ENCODE measurements around the gene DIAPH3.
"Not testable (repeated sequence)": the region's sequence is repeated elsewhere in the genome, so short reads cannot be mapped to it uniquely, and the experiment has no call there.

DIAPH3 gene

DNA sequence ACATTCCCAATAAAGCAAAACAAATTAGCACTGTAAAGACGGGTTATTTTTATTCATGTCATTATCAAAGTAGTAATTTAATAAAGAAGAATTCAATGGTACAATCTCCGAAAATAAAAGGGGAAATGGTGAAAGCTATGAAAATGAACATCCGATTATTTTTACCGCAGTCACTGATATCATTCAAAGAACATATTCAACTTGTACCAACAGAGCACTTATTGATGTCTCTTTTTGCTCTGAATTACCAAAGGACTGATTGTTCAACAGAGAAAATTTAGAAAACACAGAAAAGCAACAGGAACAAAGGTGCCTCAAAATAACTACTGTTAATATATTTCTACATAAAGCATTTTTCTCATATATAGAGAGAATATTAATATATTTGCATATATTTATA, 119.4 kb downstream of the DIAPH3 start:
- no peak overlapping the region for H3K4me3 ChIP-seq (ENCODE audit: low read depth in 1 of 2, low read length in 2 of 2)
- H3K27me3 ChIP-seq (ENCODE audit: low read depth, low read length) = no peaks in the 10 kb centered on the region
- H3K4me1 ChIP-seq (ENCODE audit: control insufficient read depth in 1 of 2, insufficient read depth in 2 of 2, low read length in 2 of 2) = no peaks in the 10 kb centered on the region
- no peaks in the 10 kb centered on the region for H3K9me3 ChIP-seq (ENCODE audit: control insufficient read depth in 1 of 2, low read length in 2 of 2)
- no peak overlapping the region for H3K27ac ChIP-seq (ENCODE audit: low read length)
- no peaks in the 10 kb centered on the region for H3K36me3 ChIP-seq (ENCODE audit: control insufficient read depth in 1 of 2, insufficient read depth in 2 of 2, low read length in 2 of 2)

DNA sequence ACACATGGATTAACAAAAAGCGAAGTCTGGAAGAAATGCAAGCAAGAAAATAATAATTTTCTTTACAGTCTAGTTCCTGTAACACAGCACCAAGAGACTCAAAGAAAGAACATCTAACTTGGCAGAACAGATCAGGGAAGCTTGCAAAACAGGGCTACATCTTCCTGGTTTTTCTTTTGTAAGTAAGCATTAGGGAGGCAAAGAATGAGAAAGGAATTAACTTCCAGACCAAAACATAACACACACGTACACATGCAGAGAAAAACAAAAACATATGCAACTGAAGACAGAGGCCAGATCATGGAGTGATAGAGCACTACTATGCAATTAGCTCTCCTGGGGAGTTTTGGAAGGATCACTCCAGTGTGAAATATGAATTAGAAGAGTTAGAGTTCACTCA, 120.5 kb downstream of the DIAPH3 start:
- Histone ChIP-seq H3K27me3 (ENCODE audit: low read depth, low read length) (no peaks in the 10 kb centered on the region), H3K4me3 (ENCODE audit: low read depth in 1 of 2, low read length in 2 of 2) (no peak overlapping the region), H3K4me1 (ENCODE audit: control insufficient read depth in 1 of 2, insufficient read depth in 2 of 2, low read length in 2 of 2) (no peaks in the 10 kb centered on the region)

DNA sequence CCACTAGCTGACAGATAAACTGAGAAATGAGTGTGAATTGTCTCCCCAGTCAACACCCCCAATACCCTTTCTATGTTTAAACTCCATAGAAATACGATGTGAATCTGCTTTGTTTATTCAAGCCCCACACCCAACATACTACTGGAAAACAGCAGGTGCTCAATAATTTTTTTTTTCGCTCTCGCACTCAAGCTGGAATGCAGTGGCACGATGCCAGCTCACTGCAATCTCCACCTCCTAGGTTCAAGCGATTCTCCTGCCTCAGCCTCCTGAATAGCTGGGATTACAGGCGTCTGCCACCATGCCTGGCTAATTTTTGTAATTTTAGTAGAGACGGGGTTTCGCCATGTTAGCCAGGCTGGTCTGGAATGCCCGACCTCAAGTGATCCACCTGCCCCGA, 123.1 kb downstream of the DIAPH3 start:
- not testable (repeated sequence) for H3K9me3 ChIP-seq (ENCODE audit: control insufficient read depth in 1 of 2, low read length in 2 of 2); H3K27me3 ChIP-seq (ENCODE audit: low read depth, low read length); H3K4me3 ChIP-seq (ENCODE audit: low read depth in 1 of 2, low read length in 2 of 2); H3K4me1 ChIP-seq (ENCODE audit: control insufficient read depth in 1 of 2, insufficient read depth in 2 of 2, low read length in 2 of 2); H3K27ac ChIP-seq (ENCODE audit: low read length); H3K36me3 ChIP-seq (ENCODE audit: control insufficient read depth in 1 of 2, insufficient read depth in 2 of 2, low read length in 2 of 2)

More for the DNA sequence above, 120.5 kb downstream of the DIAPH3 start:
- H3K9me3 ChIP-seq (ENCODE audit: control insufficient read depth in 1 of 2, low read length in 2 of 2) = no peaks in the 10 kb centered on the region
- H3K36me3 ChIP-seq (ENCODE audit: control insufficient read depth in 1 of 2, insufficient read depth in 2 of 2, low read length in 2 of 2) = no peaks in the 10 kb centered on the region
- no peak overlapping the region for H3K27ac ChIP-seq (ENCODE audit: low read length)

DNA sequence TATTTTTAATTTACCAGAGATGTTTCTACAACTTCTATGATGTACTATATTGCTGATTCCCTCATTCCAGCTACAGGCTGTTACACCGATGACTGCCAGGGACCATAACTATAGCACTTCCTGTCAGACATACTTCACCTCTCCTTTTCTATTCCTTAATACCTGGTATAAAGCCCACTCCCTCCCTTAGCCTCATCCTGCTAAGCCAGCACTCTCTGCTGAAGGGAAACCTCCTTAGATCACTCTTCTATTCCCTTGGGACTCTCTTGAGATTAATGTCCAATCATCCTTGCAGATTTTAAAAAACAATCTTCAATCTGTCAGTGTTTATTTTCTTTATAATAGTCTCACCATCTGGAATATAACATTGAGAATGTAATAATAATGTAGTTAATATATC, 127.9 kb downstream of the DIAPH3 start:
- H3K9me3 ChIP-seq (ENCODE audit: control insufficient read depth in 1 of 2, low read length in 2 of 2) = no peaks in the 10 kb centered on the region
- H3K36me3 ChIP-seq (ENCODE audit: control insufficient read depth in 1 of 2, insufficient read depth in 2 of 2, low read length in 2 of 2) = no peaks in the 10 kb centered on the region
- H3K4me1 ChIP-seq (ENCODE audit: control insufficient read depth in 1 of 2, insufficient read depth in 2 of 2, low read length in 2 of 2) = no peaks in the 10 kb centered on the region
- no peaks in the 10 kb centered on the region for H3K27me3 ChIP-seq (ENCODE audit: low read depth, low read length)
- H3K27ac ChIP-seq (ENCODE audit: low read length) = no peak overlapping the region
- no peak overlapping the region for H3K4me3 ChIP-seq (ENCODE audit: low read depth in 1 of 2, low read length in 2 of 2)

DNA sequence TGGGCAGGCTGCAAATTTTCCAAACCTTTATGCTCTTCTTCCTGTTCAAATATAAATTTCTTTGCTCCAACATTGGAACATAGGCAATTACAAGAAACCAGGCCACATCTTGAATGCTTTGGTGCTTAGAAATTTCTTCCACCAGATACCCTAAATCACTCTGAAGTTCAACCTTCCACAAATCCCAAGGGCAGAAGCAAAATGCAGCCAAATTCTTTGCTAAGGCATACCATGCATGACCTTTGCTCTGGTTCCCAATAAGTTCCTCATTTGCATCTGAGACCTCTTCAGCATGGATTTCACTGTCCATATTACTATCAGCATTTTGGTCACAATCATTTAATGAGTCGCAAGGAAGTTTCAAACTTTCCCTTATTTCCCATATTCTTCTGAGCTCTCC, 130.9 kb downstream of the DIAPH3 start:
- no peaks in the 10 kb centered on the region for H3K9me3 ChIP-seq (ENCODE audit: control insufficient read depth in 1 of 2, low read length in 2 of 2)
- H3K4me1 ChIP-seq (ENCODE audit: control insufficient read depth in 1 of 2, insufficient read depth in 2 of 2, low read length in 2 of 2) = no peaks in the 10 kb centered on the region
- no peaks in the 10 kb centered on the region for H3K36me3 ChIP-seq (ENCODE audit: control insufficient read depth in 1 of 2, insufficient read depth in 2 of 2, low read length in 2 of 2)
- H3K27me3 ChIP-seq (ENCODE audit: low read depth, low read length) = no peaks in the 10 kb centered on the region
- no peak overlapping the region for H3K27ac ChIP-seq (ENCODE audit: low read length)
- H3K4me3 ChIP-seq (ENCODE audit: low read depth in 1 of 2, low read length in 2 of 2) = no peak overlapping the region

DNA sequence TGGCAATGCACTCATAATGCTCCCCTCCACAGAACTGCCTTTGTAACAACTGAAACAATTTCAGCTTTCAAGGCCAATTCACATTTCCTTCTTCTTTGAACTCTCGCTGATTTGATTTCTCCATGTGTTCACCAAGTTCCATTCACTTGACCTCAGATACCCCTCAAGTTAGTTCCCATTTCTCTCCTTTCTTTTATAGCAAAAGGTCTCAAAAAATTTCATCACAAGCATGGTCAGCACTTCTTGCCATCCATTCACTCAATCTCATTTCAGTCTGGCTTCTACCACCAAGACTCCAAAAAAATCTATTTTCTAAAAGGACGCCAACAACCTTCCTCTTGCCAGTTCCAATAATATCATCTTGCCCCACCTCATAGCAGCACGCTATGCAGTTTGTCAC, 135.7 kb downstream of the DIAPH3 start:
- Histone ChIP-seq H3K9me3 (ENCODE audit: control insufficient read depth in 1 of 2, low read length in 2 of 2) (no peaks in the 10 kb centered on the region), H3K4me3 (ENCODE audit: low read depth in 1 of 2, low read length in 2 of 2) (no peak overlapping the region), H3K27ac (ENCODE audit: low read length) (no peak overlapping the region), H3K4me1 (ENCODE audit: control insufficient read depth in 1 of 2, insufficient read depth in 2 of 2, low read length in 2 of 2) (no peaks in the 10 kb centered on the region), H3K27me3 (ENCODE audit: low read depth, low read length) (no peaks in the 10 kb centered on the region), H3K36me3 (ENCODE audit: control insufficient read depth in 1 of 2, insufficient read depth in 2 of 2, low read length in 2 of 2) (no peaks in the 10 kb centered on the region)

DNA sequence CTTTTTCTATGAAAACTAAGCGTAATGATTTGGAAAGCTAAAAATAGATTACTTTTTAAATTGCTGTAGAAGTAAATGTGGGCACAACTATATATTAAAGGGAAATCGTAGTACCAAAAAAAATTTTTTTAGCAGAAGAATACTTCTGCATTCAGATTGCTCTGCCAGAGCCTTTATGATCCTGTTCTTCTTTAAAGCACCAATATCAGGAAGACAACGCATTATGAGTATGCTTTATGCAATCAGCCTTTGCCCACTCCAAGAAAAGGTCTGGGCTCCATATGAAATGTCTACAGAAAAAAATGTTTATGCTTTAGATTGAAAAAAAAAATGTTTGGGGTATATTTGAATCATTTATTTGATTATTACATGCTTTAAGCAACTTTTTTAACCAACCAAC, 137.4 kb downstream of the DIAPH3 start:
- H3K36me3 ChIP-seq (ENCODE audit: control insufficient read depth in 1 of 2, insufficient read depth in 2 of 2, low read length in 2 of 2) = no peaks in the 10 kb centered on the region
- no peaks in the 10 kb centered on the region for H3K4me1 ChIP-seq (ENCODE audit: control insufficient read depth in 1 of 2, insufficient read depth in 2 of 2, low read length in 2 of 2)
- no peaks in the 10 kb centered on the region for H3K27me3 ChIP-seq (ENCODE audit: low read depth, low read length)
- H3K9me3 ChIP-seq (ENCODE audit: control insufficient read depth in 1 of 2, low read length in 2 of 2) = no peaks in the 10 kb centered on the region
- no peak overlapping the region for H3K27ac ChIP-seq (ENCODE audit: low read length)
- no peak overlapping the region for H3K4me3 ChIP-seq (ENCODE audit: low read depth in 1 of 2, low read length in 2 of 2)

DNA sequence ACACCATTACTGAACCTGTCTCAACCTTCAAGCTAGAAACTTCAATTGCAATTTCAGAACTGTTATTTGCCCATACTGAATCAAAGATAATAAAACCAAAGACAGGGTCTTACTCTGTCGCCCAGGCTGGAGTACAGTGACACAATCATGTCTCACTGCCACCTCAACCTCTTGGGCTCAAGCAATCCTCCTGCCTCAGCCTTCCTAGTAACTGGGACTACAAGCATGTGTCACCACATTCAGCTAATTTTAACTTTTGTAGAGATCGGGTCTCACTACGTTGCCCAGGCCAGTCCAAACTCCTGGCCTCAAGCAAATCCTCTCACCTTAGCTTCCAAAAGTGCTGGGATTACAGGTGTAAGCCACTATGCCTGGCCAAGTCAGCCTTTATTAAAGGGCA, 143.4 kb downstream of the DIAPH3 start:
- no peak overlapping the region for H3K27ac ChIP-seq (ENCODE audit: low read length)
- no peaks in the 10 kb centered on the region for H3K9me3 ChIP-seq (ENCODE audit: control insufficient read depth in 1 of 2, low read length in 2 of 2)
- H3K4me3 ChIP-seq (ENCODE audit: low read depth in 1 of 2, low read length in 2 of 2) = no peak overlapping the region
- no peaks in the 10 kb centered on the region for H3K36me3 ChIP-seq (ENCODE audit: control insufficient read depth in 1 of 2, insufficient read depth in 2 of 2, low read length in 2 of 2)
- no peaks in the 10 kb centered on the region for H3K27me3 ChIP-seq (ENCODE audit: low read depth, low read length)
- no peaks in the 10 kb centered on the region for H3K4me1 ChIP-seq (ENCODE audit: control insufficient read depth in 1 of 2, insufficient read depth in 2 of 2, low read length in 2 of 2)

DNA sequence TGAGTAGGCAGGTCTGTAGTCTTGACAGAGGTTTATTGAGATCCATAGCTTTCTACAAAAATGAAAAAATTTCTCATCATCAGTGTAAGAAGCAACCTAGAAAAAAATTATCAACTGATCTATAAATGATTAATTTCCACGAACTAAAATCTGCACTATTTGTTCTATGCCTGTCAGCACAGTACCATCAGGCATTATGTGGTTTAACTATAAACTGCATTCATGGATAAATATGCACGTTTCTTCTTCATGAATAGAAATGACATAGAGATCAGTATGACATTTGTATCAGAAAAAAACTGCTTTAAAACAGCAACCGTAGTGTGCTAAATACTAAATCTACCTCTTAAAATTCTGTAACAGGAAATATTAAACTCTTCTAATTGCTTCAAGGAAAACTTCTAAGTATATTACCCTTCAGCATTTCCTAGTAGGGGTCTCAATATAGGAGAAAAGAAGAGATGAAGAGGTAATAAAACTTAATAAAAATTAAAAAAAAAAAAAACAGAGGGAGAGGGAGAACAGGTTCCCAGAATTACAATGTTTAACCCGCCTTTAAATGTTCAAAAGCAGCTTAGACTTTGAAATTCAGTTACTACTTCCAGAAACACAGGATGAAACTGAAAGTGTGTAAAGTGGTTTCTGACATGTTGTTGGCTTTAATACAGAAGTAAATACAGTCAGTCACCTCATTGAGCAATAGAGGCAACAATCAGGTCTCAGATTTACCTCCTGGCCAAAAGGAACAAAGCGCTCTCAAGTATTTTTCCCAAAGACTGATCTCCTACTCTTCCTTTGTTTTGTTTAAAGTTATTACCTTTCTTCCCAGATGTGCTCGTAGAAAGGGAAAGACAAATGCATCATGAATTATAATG, 144.4 kb downstream of the DIAPH3 start:
- H3K9me3 ChIP-seq (ENCODE audit: control insufficient read depth in 1 of 2, low read length in 2 of 2) = no peaks in the 10 kb centered on the region
- no peak overlapping the region for H3K27ac ChIP-seq (ENCODE audit: low read length)
- H3K36me3 ChIP-seq (ENCODE audit: control insufficient read depth in 1 of 2, insufficient read depth in 2 of 2, low read length in 2 of 2) = no peaks in the 10 kb centered on the region
- H3K27me3 ChIP-seq (ENCODE audit: low read depth, low read length) = no peaks in the 10 kb centered on the region
- H3K4me3 ChIP-seq (ENCODE audit: low read depth in 1 of 2, low read length in 2 of 2) = no peak overlapping the region
- no peaks in the 10 kb centered on the region for H3K4me1 ChIP-seq (ENCODE audit: control insufficient read depth in 1 of 2, insufficient read depth in 2 of 2, low read length in 2 of 2)

DNA sequence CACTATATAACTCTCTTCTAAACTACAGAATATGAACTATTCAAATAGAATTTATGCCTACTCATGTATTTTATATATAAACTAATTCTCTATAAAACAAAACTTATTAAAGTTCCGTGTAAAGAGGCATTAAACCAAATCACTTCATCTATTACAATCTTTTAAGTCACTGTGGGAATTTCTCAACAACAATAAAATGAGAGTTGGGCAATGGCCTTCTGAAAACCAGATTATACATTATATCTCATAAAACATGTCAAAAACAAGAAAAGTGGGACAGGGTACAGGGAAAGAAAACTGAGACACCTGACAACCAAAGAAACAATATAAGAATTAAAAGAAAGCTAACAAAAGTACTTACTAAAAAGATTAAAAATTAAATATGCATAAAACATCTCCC, 145.2 kb downstream of the DIAPH3 start:
- H3K9me3 ChIP-seq (ENCODE audit: control insufficient read depth in 1 of 2, low read length in 2 of 2) = no peaks in the 10 kb centered on the region
- H3K27ac ChIP-seq (ENCODE audit: low read length) = no peak overlapping the region
- no peak overlapping the region for H3K4me3 ChIP-seq (ENCODE audit: low read depth in 1 of 2, low read length in 2 of 2)
- H3K4me1 ChIP-seq (ENCODE audit: control insufficient read depth in 1 of 2, insufficient read depth in 2 of 2, low read length in 2 of 2) = no peaks in the 10 kb centered on the region
- H3K27me3 ChIP-seq (ENCODE audit: low read depth, low read length) = no peaks in the 10 kb centered on the region
- no peaks in the 10 kb centered on the region for H3K36me3 ChIP-seq (ENCODE audit: control insufficient read depth in 1 of 2, insufficient read depth in 2 of 2, low read length in 2 of 2)

DNA sequence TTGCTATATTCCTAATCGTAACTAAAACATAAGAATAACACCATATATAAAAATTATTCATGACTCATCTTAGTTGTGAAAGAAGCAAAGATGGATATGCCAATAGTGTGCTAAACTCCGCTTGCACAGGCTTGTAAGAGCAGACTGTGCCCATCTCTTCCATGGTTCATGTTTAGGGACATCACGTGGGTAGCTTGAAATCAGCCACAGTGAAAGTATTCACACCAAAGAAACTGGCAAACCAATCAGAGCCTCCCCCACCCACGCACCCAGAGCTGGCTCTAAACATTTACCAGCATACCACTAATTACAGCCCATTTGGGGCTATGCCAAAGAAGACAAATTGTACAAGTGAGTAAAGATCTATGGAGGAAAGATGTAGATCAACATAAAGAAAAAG, 147.5 kb downstream of the DIAPH3 start:
- Histone ChIP-seq H3K36me3 (ENCODE audit: control insufficient read depth in 1 of 2, insufficient read depth in 2 of 2, low read length in 2 of 2) (no peaks in the 10 kb centered on the region), H3K27ac (ENCODE audit: low read length) (no peak overlapping the region), H3K4me3 (ENCODE audit: low read depth in 1 of 2, low read length in 2 of 2) (no peak overlapping the region), H3K9me3 (ENCODE audit: control insufficient read depth in 1 of 2, low read length in 2 of 2) (no peaks in the 10 kb centered on the region), H3K4me1 (ENCODE audit: control insufficient read depth in 1 of 2, insufficient read depth in 2 of 2, low read length in 2 of 2) (no peaks in the 10 kb centered on the region), H3K27me3 (ENCODE audit: low read depth, low read length) (no peaks in the 10 kb centered on the region)

DNA sequence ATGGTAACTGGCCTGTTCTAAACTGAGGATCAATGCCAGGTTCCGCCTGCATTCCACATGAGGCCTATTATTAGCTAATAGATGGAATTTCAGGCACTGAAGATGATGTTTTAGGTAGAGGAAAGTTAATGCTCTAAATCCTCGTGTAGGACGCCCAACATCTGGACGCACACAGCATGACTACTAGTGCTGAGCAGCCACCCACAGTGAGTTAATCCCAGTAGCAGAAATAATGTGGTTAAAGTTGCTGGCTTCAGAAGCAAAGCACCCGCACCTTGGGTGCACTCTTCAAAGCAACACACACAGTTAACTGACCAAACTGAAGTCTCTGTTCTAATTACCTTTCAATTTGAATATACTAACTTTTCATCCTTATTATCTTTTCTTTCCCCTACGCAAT, 150.6 kb downstream of the DIAPH3 start:
- Histone ChIP-seq H3K4me1 (ENCODE audit: control insufficient read depth in 1 of 2, insufficient read depth in 2 of 2, low read length in 2 of 2) (no peaks in the 10 kb centered on the region), H3K9me3 (ENCODE audit: control insufficient read depth in 1 of 2, low read length in 2 of 2) (no peaks in the 10 kb centered on the region), H3K27ac (ENCODE audit: low read length) (no peak overlapping the region), H3K27me3 (ENCODE audit: low read depth, low read length) (no peaks in the 10 kb centered on the region), H3K36me3 (ENCODE audit: control insufficient read depth in 1 of 2, insufficient read depth in 2 of 2, low read length in 2 of 2) (no peaks in the 10 kb centered on the region), H3K4me3 (ENCODE audit: low read depth in 1 of 2, low read length in 2 of 2) (no peak overlapping the region)
